22Rv1 (cell line): Measurements from ENCODE around the gene CNIH2.

Experiments
- CTCF ChIP-seq: fragments of 450-650 bp; IDR thresholded peaks from 2 replicates; pipeline ENCODE4 v1.5.1; 2017; ENCODE audit warnings: mild to moderate bottlenecking
- ZFX ChIP-seq: fragments of 450-650 bp; IDR thresholded peaks from 2 replicates; pipeline ENCODE4 v1.6.1; 2017; ENCODE audit warnings: antibody characterized with exemption, borderline replicate concordance

- TF ChIP-seq CTCF (no peak), ZFX (no peak)
Measured at GRCh38 chr11:66268244-66268951, 9.6 kb upstream of the CNIH2 start, which contains the start of gene RAB1B.
